GM13977 (cell line): ENCODE measurements around the gene PRKCE.

Experiments used
- DNase-seq: peaks from one replicate; pipeline ENCODE4 v3.0.0; 2012; ENCODE audit warnings: low spot score
- in situ Hi-C: fragments of 300-500 bp; cut with MboI; formaldehyde crosslinking; loops from one replicate; pipeline ENCODE4 v1.12.0; 2022; ENCODE audit warnings: low sequenced_read_pairs, low pct_unique_long_range_greater_than_20kb, mixed read lengths, inconsistent platforms; ENCODE audit not compliant: unreplicated experiment
- TF ChIP-seq, protein P1 (sequence below): IDR thresholded peaks from 2 replicates; pipeline ENCODE4 v1.5.1; 2012; ENCODE audit warnings: mild to moderate bottlenecking, control low read depth; ENCODE audit not compliant: insufficient read depth; ENCODE audit errors: extremely low read depth, missing control alignments

Gene PRKCE

DNA sequence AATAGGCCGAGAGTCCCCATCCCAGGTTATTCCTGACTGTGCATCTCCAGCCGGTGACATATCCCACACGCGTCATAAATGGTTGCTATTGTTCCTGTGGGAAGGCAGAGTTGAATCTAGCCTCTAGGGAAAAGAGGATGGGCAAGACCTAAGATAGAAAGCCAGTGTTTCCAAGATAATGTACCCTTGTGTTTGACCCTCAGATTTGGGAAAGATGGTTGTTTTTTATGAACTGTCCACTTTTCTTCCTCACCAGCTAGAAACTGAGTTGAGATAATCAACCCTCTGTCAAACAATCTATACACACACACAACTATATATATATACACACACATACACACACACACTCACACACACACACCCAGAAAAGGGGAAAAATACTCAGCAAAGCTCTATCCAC, 131.0 kb downstream of the PRKCE start:
- no peak for DNase-seq
- in situ Hi-C loops = no loop called here
- TF ChIP-seq, protein P1, sequence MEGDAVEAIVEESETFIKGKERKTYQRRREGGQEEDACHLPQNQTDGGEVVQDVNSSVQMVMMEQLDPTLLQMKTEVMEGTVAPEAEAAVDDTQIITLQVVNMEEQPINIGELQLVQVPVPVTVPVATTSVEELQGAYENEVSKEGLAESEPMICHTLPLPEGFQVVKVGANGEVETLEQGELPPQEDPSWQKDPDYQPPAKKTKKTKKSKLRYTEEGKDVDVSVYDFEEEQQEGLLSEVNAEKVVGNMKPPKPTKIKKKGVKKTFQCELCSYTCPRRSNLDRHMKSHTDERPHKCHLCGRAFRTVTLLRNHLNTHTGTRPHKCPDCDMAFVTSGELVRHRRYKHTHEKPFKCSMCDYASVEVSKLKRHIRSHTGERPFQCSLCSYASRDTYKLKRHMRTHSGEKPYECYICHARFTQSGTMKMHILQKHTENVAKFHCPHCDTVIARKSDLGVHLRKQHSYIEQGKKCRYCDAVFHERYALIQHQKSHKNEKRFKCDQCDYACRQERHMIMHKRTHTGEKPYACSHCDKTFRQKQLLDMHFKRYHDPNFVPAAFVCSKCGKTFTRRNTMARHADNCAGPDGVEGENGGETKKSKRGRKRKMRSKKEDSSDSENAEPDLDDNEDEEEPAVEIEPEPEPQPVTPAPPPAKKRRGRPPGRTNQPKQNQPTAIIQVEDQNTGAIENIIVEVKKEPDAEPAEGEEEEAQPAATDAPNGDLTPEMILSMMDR = no peak

- DNase-seq = no peak
- TF ChIP-seq, protein P1 = no peak
- in situ Hi-C loops = no loop called here
These were observed 131.5 kb downstream of the PRKCE start for GRCh38 chr2:45782986-45783385.

DNA sequence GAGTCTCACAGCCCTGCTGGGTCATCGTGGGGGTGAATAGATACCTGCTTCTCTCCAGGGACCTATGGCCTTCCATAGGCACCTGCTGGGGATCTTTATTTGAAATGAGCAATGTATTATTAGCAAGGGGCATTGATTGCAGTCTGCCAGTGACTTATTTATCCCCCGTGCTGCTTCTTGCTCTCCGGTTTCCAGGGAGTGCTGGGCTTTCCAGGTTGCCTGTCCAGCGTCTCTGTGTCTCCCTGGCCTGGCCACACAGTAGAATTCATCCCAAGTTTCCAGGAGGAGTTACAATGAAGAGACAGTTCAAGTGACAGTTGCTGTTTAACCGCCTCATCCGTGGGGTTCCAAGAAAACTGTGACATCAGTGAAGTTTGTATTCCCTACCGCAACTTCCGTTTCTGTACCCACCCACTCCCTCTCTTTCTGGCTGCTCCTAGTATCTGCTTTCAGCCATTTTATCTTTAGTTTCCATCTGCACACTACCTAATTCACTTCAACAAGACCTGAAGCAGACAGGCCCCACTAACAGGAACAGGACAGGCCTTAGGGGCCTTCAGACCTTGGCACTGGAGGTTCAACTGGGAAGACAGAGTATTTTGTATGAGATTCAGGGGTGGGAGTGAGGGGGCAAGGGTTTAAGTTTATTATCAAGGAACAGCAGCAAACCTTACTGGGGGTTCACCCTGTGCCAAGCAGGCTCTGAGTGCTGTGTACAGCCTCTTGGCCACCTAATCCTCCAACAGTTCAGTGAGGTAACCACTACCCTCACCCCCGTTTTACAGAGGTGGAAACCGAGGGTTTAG, 134.8 kb downstream of the PRKCE start:
- TF ChIP-seq, protein P1 = no peak
- DNase-seq = no peak
- in situ Hi-C loops = no loop called here

DNA sequence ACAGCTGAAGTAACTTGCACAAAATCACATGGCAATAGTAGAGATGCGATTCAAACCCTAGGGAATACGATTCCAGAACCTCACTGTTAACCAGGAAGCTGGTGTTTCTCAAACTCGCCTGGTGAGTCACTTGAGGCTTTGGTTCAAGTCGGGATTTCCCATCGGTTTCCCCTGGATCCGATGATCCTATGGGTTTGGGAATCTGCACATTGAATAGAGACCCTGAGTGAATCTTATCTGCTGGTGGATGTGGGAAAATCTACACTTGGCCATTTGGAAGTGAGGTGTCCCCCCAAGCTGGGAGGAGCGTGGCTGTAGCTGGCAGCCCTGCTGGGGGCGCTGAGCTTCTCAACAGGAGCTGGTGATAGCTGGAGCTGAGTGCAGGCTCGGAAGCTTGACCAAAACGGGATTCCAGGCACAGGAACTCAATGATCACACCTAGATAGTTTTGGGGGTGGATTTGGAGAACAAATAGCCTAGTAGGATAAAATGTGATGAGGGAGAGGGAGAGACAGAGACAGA, 135.4 kb downstream of the PRKCE start:
- in situ Hi-C loops = no loop called here
- TF ChIP-seq, protein P1 = no peak
- DNase-seq = no peak

GRCh38 chr2:45788401-45788800, 136.9 kb downstream of the PRKCE start:
- in situ Hi-C loops = no loop called here
- TF ChIP-seq, protein P1 = no peak
- no peak for DNase-seq

DNA sequence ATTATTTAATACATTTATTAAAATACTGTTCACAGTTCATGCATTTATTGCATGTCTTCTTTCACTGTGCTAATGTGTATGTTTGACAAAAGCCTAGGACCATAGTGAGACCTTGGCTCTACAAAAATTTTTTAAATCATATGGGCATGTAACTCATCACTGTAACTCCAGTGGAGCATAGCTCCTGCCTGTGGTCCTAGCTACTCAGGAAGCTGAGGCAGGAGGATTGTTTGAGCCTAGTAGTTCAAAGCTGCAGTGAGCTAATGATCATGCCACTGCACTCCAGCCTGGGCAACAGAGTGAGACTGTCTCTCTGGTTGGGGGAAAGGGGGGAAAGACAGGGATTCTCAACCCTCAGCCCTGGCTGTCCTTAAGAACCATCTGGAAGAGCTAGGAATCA, 137.8 kb downstream of the PRKCE start:
- no peak for DNase-seq
- in situ Hi-C loops = no loop called here
- TF ChIP-seq, protein P1 = no peak
